ENCODE results near the gene OR3A2.

DNA sequence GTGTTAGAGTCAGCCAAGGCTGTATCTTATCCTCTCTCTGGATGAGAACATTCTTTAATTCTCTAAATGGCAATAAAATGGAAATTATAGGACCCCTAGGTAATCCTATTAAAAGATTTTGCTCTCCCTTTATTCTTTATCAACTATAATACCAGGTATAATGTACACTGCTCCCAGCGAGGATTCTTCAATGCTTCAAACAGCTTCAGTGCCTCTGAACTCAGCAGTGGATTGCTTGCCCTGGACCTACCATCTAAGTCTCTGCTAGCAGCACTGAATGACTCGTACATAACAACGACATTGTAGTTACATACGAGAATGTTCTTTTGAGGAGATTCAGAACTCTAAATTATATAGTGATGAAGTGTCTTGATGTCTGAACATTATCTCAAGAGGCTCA, 3.7 kb upstream of the OR3A2 start:
- TF ChIP-seq, protein P1, sequence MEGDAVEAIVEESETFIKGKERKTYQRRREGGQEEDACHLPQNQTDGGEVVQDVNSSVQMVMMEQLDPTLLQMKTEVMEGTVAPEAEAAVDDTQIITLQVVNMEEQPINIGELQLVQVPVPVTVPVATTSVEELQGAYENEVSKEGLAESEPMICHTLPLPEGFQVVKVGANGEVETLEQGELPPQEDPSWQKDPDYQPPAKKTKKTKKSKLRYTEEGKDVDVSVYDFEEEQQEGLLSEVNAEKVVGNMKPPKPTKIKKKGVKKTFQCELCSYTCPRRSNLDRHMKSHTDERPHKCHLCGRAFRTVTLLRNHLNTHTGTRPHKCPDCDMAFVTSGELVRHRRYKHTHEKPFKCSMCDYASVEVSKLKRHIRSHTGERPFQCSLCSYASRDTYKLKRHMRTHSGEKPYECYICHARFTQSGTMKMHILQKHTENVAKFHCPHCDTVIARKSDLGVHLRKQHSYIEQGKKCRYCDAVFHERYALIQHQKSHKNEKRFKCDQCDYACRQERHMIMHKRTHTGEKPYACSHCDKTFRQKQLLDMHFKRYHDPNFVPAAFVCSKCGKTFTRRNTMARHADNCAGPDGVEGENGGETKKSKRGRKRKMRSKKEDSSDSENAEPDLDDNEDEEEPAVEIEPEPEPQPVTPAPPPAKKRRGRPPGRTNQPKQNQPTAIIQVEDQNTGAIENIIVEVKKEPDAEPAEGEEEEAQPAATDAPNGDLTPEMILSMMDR (IDR thresholded peaks at IDR 0.05; ENCODE audit: low read length): no peak
- no peak for TF ChIP-seq EZH2 (IDR thresholded peaks at IDR 0.05; ENCODE audit: borderline replicate concordance, low read length)
